IPS-18c (cell line): ENCODE data around the gene PRKAR2A.
"Not testable (repeated sequence)": the region's sequence is repeated elsewhere in the genome, so short reads cannot be mapped to it uniquely, and the experiment has no call there.

Source experiments
- H3K4me3 ChIP-seq: 2 replicates; pipeline ENCODE4 v1.7.0; 2013; ENCODE audit warnings: low read depth, mild to moderate bottlenecking, low read length, moderate library complexity; ENCODE audit not compliant: insufficient read depth
- H3K9me3 ChIP-seq: one replicate; pipeline ENCODE4 v1.6.1; 2013; ENCODE audit warnings: mild to moderate bottlenecking, low read length, moderate library complexity; ENCODE audit not compliant: control insufficient read depth, insufficient read depth

PRKAR2A gene

GRCh38 chr3:48797626-48798025, 50.0 kb downstream of the PRKAR2A start:
- no peaks in the 10 kb centered on the region for H3K9me3 ChIP-seq

GRCh38 chr3:48795997-48796732, 51.5 kb downstream of the PRKAR2A start:
- no peaks in the 10 kb centered on the region for H3K9me3 ChIP-seq
- H3K4me3 ChIP-seq: no peak overlapping the region

More at GRCh38 chr3:48797626-48798025, 50.0 kb downstream of the PRKAR2A start:
- H3K4me3 ChIP-seq: no peak overlapping the region

- not testable (repeated sequence) for H3K9me3 ChIP-seq, H3K4me3 ChIP-seq
Observed at GRCh38 chr3:48793484-48793883, 54.2 kb downstream of the PRKAR2A start.

GRCh38 chr3:48789665-48790064, 58.0 kb downstream of the PRKAR2A start:
- Histone ChIP-seq H3K4me3 (no peak overlapping the region), H3K9me3 (no peaks in the 10 kb centered on the region)

GRCh38 chr3:48788544-48789162, 59.0 kb downstream of the PRKAR2A start:
- Histone ChIP-seq H3K9me3 (no peaks in the 10 kb centered on the region), H3K4me3 (no peak overlapping the region)

GRCh38 chr3:48784426-48785120, 63.1 kb downstream of the PRKAR2A start:
- H3K9me3 ChIP-seq: no peaks in the 10 kb centered on the region
- H3K4me3 ChIP-seq: no peak overlapping the region

GRCh38 chr3:48783304-48783703, 64.4 kb downstream of the PRKAR2A start:
- Histone ChIP-seq H3K9me3 (no peaks in the 10 kb centered on the region), H3K4me3 (no peak overlapping the region)

- H3K4me3 ChIP-seq: no peak overlapping the region
- H3K9me3 ChIP-seq: no peaks in the 10 kb centered on the region
Observed at GRCh38 chr3:48782046-48782445, 65.6 kb downstream of the PRKAR2A start.

GRCh38 chr3:48778565-48778964, 69.1 kb downstream of the PRKAR2A start:
- not testable (repeated sequence) for H3K9me3 ChIP-seq, H3K4me3 ChIP-seq

GRCh38 chr3:48776854-48777253, 70.8 kb downstream of the PRKAR2A start:
- no peak overlapping the region for H3K4me3 ChIP-seq
- no peaks in the 10 kb centered on the region for H3K9me3 ChIP-seq

GRCh38 chr3:48770192-48770502, 77.5 kb downstream of the PRKAR2A start:
- Histone ChIP-seq H3K9me3 (no peaks in the 10 kb centered on the region), H3K4me3 (no peak overlapping the region)

GRCh38 chr3:48765376-48765775, 82.3 kb downstream of the PRKAR2A start:
- Histone ChIP-seq H3K9me3 (no peaks in the 10 kb centered on the region), H3K4me3 (no peak overlapping the region)

GRCh38 chr3:48762816-48763215, 84.9 kb downstream of the PRKAR2A start:
- no peaks in the 10 kb centered on the region for H3K9me3 ChIP-seq
- H3K4me3 ChIP-seq: no peak overlapping the region

GRCh38 chr3:48759991-48760540, 87.6 kb downstream of the PRKAR2A start:
- not testable (repeated sequence) for H3K9me3 ChIP-seq, H3K4me3 ChIP-seq

- not testable (repeated sequence) for H3K9me3 ChIP-seq, H3K4me3 ChIP-seq
Observed at GRCh38 chr3:48759531-48759930, 88.1 kb downstream of the PRKAR2A start.

- Histone ChIP-seq H3K4me3 (no peak overlapping the region), H3K9me3 (no peaks in the 10 kb centered on the region)
Observed at GRCh38 chr3:48759071-48759470, 88.6 kb downstream of the PRKAR2A start.

- Histone ChIP-seq H3K4me3 (no peak overlapping the region), H3K9me3 (no peaks in the 10 kb centered on the region)
Observed at GRCh38 chr3:48756640-48757039, 91.0 kb downstream of the PRKAR2A start.

- Histone ChIP-seq H3K4me3 (no peak overlapping the region), H3K9me3 (peaks cover 3% of the 10 kb centered on the region)
Observed at GRCh38 chr3:48750856-48751255, 96.8 kb downstream of the PRKAR2A start.
